Testis (tissue), 2 donors: ENCODE measurements around the gene ATAD3C.

ENCODE experiments used
- POLR2A ChIP-seq: fragments of 450-650 bp; IDR thresholded peaks from one replicate; pipeline ENCODE4 v1.6.1; 2017; ENCODE audit warnings: antibody characterized with exemption, mild to moderate bottlenecking, moderate library complexity
- TF ChIP-seq, protein P1 (sequence below), 3 experiments: fragments of 450-650 bp in 2 of 3; fragments of 200-600 bp in 1 of 3; sonication (generic) in 1 of 3; IDR thresholded peaks; one replicate each; pipeline ENCODE4 v1.5.1; 2016 to 2019; ENCODE audit warnings: antibody characterized with exemption in 3 of 3, mild to moderate bottlenecking in 2 of 3, moderate library complexity in 1 of 3

DNA sequence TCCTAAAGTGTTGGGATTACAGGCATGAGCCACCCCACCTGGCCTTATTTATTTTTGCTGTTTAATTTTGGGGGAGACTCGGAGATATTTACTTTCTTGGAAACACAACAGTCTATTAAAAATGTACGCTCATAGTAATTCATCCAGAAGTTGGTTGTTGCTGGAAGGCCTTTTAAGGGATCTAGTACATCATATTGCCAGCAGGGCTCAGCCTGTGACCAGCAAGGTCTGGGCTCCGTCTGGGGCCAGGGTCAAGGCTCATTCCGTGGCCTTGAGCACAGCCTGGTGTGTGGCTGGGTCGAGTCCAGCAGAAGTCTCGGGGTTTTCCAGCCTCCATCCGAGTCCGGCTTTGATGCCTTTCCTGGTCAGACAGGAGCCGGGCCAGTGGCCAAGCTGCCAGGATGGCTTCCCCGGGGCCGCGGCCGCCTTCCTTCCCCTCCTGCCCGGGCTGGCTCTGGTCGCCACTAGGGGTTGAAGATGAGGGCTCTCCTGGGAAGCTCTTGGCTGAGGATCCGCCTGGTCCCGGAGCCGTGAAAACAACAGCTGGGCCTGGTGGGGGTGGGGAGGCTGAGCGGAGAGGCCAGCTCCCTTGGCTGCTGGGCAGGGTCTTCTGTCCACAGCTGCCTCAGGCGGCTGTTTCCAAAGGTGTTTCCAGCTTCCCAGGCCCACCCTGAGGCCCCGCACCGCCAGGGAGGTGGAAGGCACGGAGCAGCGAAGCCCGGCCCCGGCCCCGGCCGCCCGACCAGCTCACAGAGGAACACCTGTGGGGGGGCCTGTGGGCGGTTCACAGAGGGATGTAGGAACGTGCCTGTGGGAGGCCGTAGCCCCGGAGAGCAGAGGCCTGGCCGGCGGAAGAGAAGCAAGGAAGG lies 19.1 kb upstream of the ATAD3C start:
- no peak for TF ChIP-seq POLR2A
- TF ChIP-seq, protein P1, sequence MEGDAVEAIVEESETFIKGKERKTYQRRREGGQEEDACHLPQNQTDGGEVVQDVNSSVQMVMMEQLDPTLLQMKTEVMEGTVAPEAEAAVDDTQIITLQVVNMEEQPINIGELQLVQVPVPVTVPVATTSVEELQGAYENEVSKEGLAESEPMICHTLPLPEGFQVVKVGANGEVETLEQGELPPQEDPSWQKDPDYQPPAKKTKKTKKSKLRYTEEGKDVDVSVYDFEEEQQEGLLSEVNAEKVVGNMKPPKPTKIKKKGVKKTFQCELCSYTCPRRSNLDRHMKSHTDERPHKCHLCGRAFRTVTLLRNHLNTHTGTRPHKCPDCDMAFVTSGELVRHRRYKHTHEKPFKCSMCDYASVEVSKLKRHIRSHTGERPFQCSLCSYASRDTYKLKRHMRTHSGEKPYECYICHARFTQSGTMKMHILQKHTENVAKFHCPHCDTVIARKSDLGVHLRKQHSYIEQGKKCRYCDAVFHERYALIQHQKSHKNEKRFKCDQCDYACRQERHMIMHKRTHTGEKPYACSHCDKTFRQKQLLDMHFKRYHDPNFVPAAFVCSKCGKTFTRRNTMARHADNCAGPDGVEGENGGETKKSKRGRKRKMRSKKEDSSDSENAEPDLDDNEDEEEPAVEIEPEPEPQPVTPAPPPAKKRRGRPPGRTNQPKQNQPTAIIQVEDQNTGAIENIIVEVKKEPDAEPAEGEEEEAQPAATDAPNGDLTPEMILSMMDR (IDR thresholded peaks at IDR 0.05) = peak in 2 of 3 experiments; percentile 30 to 48
